ENCODE data around the gene GNAT2.

Gene GNAT2

DNA sequence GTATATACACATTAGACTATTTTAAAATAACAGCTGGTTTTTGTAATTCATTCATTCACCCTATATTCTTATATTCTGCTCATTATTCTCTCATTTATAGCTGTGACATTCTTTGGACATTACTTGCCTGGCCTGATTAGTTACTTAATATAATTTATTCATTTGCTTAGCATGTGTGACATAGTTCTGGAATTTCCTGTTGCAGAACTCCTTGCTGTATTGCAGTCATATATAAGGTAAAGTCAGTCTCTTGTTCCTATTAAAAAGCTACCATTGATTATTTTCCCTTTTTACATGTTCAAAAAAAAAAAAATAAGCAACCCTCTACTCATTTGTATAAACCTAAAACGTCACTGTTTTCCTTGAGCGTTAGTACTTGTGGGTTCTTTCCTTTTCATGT lies 23.9 kb downstream of the GNAT2 start:
- Histone ChIP-seq H3K36me3 (ENCODE audit: control insufficient read depth in 2 of 2, insufficient read depth in 1 of 2, low read length in 2 of 2) (peaks cover 3 to 61% of the 10 kb centered on the region in 2 experiments), H3K4me3 (ENCODE audit: low read depth, low read length) (no peak overlapping the region), H3K27ac (ENCODE audit: extremely low read depth, low read depth, low read length) (no peak overlapping the region), H3K9me3 (ENCODE audit: control insufficient read depth, insufficient read depth, low read depth, low read length) (no peaks in the 10 kb centered on the region), H3K4me1 (ENCODE audit: control insufficient read depth, insufficient read depth, low read length) (no peaks in the 10 kb centered on the region)
- ChIA-PET POLR2A (no interaction called here), CTCF (interaction anchor here (1.2 kb wide), 1 partner anchor 35 kb away, joined by 3 read pairs; no protein-coding TSS in a partner anchor)
- TF ChIP-seq ZNF174 (tag by site-specific recombination; IDR thresholded peaks at IDR 0.05) (no peak), ZNF548 (tag by site-specific recombination; IDR thresholded peaks at IDR 0.05) (no peak), FEZF1 (tag by site-specific recombination; IDR thresholded peaks at IDR 0.05) (no peak), ZNF175 (tag by site-specific recombination; IDR thresholded peaks at IDR 0.05) (no peak), SCRT1 (tag by site-specific recombination; IDR thresholded peaks at IDR 0.05; ENCODE audit: borderline replicate concordance) (no peak), YY2 (tag by site-specific recombination; IDR thresholded peaks at IDR 0.05) (no peak)
- TF ChIP-seq, protein P1, sequence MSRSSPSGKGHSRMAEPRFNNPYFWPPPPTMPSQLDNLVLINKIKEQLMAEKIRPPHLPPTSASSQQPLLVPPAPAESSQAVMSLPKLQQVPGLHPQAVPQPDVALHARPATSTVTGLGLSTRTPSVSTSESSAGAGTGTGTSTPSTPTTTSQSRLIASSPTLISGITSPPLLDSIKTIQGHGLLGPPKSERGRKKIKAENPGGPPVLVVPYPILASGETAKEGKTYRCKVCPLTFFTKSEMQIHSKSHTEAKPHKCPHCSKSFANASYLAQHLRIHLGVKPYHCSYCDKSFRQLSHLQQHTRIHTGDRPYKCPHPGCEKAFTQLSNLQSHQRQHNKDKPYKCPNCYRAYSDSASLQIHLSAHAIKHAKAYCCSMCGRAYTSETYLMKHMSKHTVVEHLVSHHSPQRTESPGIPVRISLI (tag by site-specific recombination; IDR thresholded peaks at IDR 0.05) = no peak
- TF ChIP-seq, protein P2, sequence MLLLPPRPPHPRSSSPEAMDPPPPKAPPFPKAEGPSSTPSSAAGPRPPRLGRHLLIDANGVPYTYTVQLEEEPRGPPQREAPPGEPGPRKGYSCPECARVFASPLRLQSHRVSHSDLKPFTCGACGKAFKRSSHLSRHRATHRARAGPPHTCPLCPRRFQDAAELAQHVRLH (tag by site-specific recombination; IDR thresholded peaks at IDR 0.05) = no peak
- TF ChIP-seq, protein P3, sequence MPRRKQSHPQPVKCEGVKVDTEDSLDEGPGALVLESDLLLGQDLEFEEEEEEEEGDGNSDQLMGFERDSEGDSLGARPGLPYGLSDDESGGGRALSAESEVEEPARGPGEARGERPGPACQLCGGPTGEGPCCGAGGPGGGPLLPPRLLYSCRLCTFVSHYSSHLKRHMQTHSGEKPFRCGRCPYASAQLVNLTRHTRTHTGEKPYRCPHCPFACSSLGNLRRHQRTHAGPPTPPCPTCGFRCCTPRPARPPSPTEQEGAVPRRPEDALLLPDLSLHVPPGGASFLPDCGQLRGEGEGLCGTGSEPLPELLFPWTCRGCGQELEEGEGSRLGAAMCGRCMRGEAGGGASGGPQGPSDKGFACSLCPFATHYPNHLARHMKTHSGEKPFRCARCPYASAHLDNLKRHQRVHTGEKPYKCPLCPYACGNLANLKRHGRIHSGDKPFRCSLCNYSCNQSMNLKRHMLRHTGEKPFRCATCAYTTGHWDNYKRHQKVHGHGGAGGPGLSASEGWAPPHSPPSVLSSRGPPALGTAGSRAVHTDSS (tag by site-specific recombination; IDR thresholded peaks at IDR 0.05) = no peak

DNA sequence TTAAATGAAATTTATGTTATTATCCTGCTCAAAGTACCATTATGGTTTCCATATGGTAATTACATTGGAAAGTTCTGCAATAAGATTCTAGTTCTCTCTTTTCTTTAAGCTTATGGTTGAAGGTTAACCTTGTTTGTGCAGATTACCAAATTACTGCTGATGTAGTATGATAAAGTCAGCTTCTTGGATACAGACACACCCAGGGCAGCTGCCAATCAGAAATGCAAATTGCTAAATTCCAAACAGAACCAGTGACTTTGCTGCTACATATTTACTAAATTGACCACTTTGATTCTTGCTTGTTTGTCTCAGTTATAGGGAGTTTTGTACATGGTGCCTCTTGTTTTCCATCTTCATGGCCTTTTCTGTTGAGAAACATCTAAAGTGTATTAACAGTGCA lies 26.5 kb downstream of the GNAT2 start:
- TF ChIP-seq ZBTB8A (tag by site-specific recombination; IDR thresholded peaks at IDR 0.05) (no peak), ZNF121 (tag by site-specific recombination; IDR thresholded peaks at IDR 0.05) (no peak), MYNN (tag by site-specific recombination; IDR thresholded peaks at IDR 0.05; ENCODE audit: borderline replicate concordance) (no peak), ZXDB (tag by site-specific recombination; IDR thresholded peaks at IDR 0.05) (no peak), ZNF202 (tag by site-specific recombination; IDR thresholded peaks at IDR 0.05; ENCODE audit: borderline replicate concordance) (no peak), ZNF157 (tag by site-specific recombination; IDR thresholded peaks at IDR 0.05) (no peak), ZNF785 (tag by site-specific recombination; IDR thresholded peaks at IDR 0.05) (no peak)
- TF ChIP-seq, protein P4, sequence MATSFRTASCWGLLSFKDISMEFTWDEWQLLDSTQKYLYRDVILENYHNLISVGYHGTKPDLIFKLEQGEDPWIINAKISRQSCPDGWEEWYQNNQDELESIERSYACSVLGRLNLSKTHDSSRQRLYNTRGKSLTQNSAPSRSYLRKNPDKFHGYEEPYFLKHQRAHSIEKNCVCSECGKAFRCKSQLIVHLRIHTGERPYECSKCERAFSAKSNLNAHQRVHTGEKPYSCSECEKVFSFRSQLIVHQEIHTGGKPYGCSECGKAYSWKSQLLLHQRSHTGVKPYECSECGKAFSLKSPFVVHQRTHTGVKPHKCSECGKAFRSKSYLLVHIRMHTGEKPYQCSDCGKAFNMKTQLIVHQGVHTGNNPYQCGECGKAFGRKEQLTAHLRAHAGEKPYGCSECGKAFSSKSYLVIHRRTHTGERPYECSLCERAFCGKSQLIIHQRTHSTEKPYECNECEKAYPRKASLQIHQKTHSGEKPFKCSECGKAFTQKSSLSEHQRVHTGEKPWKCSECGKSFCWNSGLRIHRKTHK (tag by site-specific recombination; IDR thresholded peaks at IDR 0.05) = no peak
- TF ChIP-seq, protein P5, sequence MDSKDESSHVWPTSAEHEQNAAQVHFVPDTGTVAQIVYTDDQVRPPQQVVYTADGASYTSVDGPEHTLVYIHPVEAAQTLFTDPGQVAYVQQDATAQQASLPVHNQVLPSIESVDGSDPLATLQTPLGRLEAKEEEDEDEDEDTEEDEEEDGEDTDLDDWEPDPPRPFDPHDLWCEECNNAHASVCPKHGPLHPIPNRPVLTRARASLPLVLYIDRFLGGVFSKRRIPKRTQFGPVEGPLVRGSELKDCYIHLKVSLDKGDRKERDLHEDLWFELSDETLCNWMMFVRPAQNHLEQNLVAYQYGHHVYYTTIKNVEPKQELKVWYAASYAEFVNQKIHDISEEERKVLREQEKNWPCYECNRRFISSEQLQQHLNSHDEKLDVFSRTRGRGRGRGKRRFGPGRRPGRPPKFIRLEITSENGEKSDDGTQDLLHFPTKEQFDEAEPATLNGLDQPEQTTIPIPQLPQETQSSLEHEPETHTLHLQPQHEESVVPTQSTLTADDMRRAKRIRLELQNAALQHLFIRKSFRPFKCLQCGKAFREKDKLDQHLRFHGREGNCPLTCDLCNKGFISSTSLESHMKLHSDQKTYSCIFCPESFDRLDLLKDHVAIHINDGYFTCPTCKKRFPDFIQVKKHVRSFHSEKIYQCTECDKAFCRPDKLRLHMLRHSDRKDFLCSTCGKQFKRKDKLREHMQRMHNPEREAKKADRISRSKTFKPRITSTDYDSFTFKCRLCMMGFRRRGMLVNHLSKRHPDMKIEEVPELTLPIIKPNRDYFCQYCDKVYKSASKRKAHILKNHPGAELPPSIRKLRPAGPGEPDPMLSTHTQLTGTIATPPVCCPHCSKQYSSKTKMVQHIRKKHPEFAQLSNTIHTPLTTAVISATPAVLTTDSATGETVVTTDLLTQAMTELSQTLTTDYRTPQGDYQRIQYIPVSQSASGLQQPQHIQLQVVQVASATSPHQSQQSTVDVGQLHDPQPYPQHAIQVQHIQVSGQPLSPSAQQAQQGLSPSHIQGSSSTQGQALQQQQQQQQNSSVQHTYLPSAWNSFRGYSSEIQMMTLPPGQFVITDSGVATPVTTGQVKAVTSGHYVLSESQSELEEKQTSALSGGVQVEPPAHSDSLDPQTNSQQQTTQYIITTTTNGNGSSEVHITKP (tag by site-specific recombination; IDR thresholded peaks at IDR 0.05) = no peak
- TF ChIP-seq, protein P6, sequence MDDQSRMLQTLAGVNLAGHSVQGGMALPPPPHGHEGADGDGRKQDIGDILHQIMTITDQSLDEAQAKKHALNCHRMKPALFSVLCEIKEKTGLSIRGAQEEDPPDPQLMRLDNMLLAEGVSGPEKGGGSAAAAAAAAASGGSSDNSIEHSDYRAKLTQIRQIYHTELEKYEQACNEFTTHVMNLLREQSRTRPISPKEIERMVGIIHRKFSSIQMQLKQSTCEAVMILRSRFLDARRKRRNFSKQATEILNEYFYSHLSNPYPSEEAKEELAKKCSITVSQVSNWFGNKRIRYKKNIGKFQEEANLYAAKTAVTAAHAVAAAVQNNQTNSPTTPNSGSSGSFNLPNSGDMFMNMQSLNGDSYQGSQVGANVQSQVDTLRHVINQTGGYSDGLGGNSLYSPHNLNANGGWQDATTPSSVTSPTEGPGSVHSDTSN (CRISPR knock-in tag; IDR thresholded peaks at IDR 0.05) = no peak
- TF ChIP-seq, protein P7, sequence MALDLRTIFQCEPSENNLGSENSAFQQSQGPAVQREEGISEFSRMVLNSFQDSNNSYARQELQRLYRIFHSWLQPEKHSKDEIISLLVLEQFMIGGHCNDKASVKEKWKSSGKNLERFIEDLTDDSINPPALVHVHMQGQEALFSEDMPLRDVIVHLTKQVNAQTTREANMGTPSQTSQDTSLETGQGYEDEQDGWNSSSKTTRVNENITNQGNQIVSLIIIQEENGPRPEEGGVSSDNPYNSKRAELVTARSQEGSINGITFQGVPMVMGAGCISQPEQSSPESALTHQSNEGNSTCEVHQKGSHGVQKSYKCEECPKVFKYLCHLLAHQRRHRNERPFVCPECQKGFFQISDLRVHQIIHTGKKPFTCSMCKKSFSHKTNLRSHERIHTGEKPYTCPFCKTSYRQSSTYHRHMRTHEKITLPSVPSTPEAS (tag by site-specific recombination; IDR thresholded peaks at IDR 0.05) = no peak
- TF ChIP-seq, protein P8, sequence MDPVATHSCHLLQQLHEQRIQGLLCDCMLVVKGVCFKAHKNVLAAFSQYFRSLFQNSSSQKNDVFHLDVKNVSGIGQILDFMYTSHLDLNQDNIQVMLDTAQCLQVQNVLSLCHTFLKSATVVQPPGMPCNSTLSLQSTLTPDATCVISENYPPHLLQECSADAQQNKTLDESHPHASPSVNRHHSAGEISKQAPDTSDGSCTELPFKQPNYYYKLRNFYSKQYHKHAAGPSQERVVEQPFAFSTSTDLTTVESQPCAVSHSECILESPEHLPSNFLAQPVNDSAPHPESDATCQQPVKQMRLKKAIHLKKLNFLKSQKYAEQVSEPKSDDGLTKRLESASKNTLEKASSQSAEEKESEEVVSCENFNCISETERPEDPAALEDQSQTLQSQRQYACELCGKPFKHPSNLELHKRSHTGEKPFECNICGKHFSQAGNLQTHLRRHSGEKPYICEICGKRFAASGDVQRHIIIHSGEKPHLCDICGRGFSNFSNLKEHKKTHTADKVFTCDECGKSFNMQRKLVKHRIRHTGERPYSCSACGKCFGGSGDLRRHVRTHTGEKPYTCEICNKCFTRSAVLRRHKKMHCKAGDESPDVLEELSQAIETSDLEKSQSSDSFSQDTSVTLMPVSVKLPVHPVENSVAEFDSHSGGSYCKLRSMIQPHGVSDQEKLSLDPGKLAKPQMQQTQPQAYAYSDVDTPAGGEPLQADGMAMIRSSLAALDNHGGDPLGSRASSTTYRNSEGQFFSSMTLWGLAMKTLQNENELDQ (tag by site-specific recombination; IDR thresholded peaks at IDR 0.05; ENCODE audit: low read depth) = no peak
- peaks cover 10 to 81% of the 10 kb centered on the region in 2 experiments for H3K36me3 ChIP-seq (ENCODE audit: control insufficient read depth in 2 of 2, insufficient read depth in 1 of 2, low read length in 2 of 2)
- POLR2A ChIA-PET = no interaction called here
- H3K9me3 ChIP-seq (ENCODE audit: control insufficient read depth, insufficient read depth, low read depth, low read length) = no peaks in the 10 kb centered on the region
- H3K27ac ChIP-seq (ENCODE audit: extremely low read depth, low read depth, low read length) = no peak overlapping the region
- no peak overlapping the region for H3K4me3 ChIP-seq (ENCODE audit: low read depth, low read length)
- CTCF ChIA-PET = no interaction called here
- H3K4me1 ChIP-seq (ENCODE audit: control insufficient read depth, insufficient read depth, low read length) = no peaks in the 10 kb centered on the region
